CD1c-positive myeloid dendritic cell (primary cell): ENCODE data around the gene RHOV.

Experiments used
- DNase-seq: peaks from one replicate; pipeline ENCODE4 v3.0.0-alpha.2; 2016; ENCODE audit errors: extremely low spot score

Gene RHOV, protein sequence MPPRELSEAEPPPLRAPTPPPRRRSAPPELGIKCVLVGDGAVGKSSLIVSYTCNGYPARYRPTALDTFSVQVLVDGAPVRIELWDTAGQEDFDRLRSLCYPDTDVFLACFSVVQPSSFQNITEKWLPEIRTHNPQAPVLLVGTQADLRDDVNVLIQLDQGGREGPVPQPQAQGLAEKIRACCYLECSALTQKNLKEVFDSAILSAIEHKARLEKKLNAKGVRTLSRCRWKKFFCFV

DNA sequence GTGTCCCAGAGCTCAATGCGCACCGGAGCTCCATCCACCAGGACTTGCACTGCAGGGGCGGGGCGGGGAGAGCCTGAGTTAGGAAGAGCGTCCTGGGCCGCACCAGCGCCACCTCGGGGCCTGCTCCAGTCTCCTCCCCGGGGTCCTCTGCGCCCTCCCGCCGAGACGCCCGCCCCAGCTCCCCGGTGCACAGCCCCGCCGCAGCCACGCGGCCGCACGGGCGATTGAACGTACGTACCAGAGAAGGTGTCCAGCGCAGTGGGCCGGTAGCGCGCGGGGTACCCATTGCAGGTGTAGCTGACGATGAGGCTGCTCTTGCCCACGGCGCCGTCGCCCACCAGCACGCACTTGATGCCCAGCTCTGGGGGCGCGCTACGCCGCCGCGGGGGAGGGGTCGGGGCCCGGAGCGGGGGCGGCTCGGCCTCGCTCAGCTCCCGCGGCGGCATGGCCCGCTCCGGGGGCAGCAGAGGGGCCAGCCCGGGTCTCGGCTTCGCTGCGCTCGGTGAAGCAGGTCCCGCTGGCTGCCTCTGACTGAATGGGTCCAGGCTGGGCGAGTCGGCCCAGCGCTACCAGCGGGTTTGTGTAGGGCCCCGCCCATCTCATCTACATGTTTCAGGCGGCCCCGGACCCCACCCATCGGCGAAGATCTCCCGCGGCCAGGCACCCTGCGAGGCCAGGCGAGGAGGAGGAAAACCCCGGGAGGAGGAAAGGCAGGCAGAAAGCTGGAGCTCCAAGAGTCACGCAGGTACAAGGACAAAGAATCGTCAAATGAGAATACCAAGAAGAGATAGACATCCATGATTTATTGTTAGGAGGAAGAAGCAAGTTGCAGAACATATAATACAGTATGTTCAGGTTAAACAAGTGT, at the start of gene RHOV:
Gene RHOV (minus strand): TSS at position 541 of the 868 bp plus-strand sequence. CDS start 95 bp downstream, at position 446.
- peak; percentile 51 for DNase-seq

DNA sequence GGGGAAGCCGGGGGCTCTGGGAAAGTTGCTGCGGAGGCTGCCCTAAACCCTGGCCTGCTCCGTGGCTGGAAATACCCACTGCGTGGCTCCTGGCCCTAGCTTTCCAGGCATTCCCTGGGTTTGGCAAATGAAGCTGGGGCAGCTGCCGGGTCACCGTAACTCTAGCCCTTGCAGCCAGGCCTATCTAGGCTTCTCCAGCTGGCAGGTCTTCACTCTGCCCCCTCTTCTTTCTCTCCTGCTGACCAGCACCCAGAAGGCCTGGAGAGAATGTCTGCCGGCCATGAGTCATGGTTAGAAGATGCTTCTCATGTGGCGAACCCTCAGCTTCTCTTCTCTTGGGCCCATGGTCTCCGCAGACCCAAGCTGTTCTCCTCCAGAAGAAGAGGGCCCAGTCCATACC, 49.5 kb upstream of the RHOV start:
- DNase-seq: no peak

DNA sequence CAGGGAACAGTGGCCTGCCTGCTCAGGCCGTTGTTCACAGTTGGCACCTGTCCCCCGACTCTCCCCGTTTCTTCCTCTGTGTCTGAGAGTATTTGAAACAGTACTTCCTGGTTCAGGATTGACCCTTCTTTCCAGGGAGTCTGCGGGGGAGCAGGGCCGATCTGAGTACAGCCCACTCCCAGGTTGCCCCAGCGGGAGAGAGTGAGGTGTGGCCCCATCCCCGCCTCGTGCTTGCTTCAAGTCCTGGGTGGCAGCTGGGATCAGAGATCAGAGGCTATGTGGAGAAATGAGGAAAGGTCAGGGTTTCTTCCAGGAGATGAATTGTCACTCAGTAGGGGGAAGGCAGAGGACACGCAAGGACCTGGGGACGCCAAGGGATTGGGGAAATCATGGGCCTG, 48.6 kb upstream of the RHOV start:
- DNase-seq: no peak

DNA sequence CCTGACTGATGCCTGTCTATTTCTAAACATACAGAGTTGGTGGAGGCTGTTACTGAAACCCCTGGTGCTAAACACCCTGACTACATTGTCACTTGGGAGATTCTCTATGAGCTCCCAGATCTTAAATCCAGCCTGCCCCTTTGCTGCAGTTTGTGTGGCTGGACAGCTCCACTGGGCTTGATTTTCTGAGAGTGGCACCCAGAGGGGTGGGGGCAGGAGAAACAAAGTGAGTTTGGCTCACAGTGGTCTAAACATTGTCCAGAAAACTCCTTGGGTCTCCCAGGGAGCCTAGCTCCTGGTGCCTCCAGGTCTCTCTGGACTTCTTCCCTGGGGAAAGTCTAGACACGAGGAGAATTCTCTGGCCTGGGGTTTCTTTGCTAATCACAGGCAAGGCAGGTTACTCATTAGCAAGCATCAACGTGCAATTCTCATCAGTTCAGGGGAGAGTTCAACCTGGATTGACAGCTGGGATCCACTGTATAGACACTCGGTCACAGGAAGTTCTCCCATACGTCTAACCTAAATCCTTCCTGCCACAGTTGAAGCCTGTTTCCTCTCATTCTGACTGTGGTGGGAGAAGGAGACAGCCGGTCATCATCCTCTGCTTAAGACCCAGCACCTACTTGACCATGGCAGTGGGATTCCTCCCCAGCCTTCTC, 48.0 kb upstream of the RHOV start:
- no peak for DNase-seq

DNA sequence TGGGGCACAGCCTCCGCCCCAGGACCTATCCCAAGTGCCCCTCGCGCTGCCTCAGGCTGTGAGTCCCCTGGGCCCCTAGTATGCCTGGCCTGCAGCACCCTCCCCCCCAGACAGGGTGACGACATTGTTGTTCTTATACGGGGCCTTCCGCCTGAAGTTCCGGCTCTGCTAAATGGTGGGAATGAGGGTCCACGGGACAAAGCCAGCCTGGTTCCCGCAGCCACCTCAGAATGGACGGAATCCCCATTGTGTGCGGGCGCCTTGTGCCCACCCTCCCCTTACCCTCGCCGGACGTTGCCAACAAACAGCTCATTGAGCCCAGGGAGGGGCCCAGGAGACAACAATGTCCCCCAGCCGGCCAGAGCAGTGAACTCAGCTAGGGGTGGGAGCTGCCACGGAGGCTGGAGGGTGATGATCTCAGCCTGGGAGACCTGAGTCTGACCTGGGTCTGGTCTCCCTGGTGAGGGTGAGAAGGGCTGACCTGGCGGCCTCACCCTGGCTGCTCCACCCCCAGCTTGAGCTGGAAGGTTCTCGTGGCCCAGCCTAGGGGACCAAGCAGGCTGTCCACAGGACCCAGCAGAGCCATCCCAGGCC, 44.9 kb upstream of the RHOV start:
- no peak for DNase-seq

DNA sequence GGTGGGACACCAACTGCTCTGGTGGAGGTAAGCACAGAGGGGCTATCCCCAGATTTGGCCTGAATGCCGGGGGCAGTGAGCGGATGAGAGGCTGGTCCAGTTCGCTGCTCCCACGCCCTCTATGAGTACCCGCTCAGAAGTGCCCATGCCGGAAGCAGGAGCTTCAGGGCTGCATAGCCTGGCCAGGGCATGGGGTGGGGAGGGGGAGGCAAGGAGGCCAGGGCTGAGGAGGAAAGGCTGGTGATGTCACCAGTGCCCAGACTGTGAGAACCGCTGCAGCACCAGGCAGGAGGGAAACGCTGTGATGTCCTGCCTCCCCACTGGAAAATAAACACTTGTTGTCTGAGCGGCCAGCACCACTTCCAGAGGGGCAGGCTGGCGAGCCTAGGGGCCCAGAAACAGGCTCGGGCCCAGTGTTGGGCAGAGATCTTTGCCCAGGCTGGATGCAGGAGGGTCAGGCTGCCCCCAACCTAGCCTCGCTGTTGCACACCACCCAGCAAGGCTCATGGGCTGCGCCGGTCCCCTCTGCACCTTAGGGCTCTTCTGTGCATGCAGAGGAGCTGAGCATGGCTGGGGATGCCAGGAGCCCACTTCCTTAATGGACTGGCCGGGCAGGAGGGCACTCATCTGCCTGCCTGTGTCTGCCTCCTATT, 44.2 kb upstream of the RHOV start:
- DNase-seq: no peak

DNA sequence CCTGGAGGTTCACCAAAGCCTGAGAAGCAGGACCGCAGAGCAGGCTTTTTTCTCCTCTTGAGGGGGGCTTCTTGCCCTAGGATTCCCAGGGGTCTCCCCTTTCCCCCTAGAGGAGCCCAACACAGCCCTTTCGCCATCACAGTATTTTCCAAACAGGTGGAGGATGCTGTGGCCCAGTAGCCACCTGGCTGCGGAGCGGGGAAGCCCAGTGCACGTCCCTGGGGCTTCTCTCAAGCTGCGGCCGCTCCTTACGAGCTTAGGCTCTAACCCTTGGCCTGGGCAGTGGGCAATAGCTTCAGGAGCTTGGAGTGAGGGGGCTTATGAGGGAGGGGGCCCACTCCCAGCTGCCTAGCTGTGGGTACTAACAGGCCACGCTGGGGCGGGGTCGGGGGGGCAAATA, 43.6 kb upstream of the RHOV start:
- DNase-seq: no peak

DNA sequence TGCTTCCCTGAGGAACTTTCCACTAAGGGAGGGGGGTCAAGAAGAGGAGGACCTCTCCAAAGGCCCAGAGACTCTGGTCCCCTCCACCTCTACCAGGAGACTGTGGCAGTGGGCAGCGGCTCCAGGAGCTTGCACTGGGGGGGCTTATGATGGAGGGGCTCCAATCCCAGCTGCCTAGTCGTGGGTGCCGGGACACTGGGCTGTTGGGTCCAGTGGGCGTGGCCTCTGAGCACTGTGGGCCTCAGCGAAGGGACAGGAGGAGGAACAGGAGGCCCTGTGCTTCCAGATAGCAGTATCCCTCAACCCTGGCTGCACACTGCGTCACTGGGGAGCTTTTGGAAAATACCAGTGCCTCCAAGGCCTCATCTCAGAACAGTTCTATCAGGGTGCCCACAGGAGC, 41.6 kb upstream of the RHOV start:
- DNase-seq: no peak

DNA sequence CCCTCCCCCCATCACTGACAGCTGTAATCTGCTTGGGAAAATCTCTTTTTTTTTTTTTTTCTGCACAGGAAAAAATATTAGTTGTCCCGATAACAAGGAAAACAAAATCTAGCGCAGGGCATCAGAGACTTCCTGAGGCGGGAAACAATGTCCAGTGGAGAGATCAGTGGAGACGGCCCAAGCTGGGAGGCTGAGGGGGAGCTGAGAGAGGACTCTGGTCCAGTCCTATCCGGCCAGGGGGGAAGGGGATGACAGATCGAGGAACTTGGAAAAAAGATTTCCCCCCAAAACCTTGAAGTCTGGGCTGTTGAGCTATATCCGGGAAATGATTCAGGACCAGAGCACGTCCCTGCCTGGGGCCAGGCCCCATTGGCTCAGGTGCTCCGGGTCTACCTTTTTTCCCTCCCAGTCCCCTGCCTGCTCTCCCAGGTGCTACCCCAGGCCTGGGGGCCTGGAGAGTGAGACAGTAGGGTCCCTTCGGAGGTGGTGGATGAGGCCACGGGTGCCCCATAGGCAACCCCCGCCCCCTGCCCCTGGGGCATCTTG, 41.2 kb upstream of the RHOV start:
- DNase-seq: no peak

DNA sequence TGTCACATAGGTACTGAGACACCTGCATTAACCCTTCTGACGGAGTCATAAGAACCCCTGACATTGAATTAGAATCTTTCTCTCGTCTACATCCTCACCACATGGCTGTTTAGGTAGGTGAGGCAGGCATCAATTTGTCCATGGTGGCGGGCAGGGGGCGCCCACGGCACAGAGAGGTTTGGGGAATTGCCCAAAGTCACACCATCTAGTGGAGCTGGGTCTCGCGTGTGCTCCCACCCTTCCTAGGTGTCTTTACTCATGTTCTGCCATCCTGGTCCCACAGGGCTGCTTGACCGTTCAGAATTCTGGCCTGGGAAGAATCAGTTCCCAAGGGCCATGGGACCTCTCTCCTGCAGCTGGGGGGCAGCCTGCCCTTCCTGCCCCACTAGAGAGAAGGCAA, 40.5 kb upstream of the RHOV start:
- no peak for DNase-seq

DNA sequence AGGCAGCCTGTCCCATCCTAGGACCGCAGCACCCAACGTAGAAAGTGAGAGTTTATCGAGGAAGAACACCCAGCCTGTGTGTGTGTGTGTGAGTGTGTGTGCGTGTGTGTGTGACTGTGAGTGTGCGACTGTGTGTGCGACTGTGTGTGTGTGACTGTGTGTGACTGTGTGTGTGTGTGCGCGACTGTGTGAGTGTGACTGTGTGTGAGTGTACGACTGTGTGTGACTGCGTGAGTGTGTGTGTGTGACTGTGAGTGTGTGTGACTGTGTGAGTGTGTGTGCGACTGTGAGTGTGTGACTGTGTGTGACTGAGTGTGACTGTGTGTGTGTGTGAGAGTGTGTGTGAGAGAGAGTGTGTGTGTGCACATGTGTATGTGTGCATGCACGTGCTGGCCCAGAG, 40.0 kb upstream of the RHOV start:
- DNase-seq: no peak

DNA sequence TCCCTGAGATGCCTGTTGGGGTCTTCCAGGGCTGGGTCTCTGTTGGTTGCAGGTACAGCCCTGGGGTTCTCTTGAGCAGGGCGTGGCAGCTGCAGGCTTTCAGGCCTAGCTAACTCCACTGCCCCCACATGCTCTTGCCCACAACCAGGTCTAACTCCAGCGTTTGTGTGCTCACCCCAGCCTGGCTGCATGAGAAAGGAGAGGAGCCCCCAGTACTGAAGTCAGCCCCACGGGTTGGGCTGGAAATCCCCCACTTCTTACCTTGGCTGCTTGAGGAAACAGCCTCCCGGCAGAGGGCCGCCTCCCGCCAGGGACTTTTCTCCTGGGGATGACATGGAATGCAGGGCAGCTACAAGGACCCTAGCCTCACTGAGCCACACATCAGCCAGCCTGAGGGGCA, 38.4 kb upstream of the RHOV start:
- DNase-seq: no peak

DNA sequence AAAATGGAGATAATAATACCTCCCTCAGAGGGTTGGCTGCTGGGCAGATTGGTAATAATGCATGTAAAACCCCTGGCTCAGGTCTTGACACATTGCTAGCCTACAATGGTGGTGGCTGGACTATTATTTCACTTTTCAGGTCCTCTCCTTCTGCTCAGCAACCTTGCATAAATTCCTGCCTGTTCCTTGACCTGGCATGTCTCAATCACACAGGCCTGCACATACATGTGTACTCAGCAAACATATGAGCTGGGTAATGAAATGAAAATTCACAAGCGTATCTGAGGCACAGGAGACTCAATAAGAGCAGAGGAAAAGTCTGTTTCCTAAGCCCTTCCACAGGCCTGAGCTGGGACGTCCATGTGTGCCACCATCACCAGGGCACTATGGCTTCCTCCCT, 37.7 kb upstream of the RHOV start:
- no peak for DNase-seq

DNA sequence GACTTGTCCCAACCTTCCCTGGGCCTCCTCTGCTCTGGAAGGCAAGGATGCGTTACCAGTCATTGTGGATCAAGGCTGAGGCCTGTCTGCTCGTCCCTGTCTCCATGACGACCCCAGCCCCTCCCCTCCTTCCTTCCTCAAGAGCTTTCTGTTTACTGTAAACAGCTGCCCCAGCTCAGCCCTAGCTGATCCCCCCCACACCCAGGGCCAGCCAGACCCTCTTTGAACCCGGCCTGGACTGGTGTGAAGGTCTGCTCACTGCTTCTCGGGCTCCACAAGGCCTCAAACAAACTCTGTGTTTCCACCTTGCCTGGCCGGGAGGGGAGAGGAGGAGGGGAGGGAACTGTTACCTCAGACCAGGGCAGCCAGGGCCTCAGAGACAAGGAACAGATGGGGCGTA, 37.1 kb upstream of the RHOV start:
- DNase-seq: no peak

DNA sequence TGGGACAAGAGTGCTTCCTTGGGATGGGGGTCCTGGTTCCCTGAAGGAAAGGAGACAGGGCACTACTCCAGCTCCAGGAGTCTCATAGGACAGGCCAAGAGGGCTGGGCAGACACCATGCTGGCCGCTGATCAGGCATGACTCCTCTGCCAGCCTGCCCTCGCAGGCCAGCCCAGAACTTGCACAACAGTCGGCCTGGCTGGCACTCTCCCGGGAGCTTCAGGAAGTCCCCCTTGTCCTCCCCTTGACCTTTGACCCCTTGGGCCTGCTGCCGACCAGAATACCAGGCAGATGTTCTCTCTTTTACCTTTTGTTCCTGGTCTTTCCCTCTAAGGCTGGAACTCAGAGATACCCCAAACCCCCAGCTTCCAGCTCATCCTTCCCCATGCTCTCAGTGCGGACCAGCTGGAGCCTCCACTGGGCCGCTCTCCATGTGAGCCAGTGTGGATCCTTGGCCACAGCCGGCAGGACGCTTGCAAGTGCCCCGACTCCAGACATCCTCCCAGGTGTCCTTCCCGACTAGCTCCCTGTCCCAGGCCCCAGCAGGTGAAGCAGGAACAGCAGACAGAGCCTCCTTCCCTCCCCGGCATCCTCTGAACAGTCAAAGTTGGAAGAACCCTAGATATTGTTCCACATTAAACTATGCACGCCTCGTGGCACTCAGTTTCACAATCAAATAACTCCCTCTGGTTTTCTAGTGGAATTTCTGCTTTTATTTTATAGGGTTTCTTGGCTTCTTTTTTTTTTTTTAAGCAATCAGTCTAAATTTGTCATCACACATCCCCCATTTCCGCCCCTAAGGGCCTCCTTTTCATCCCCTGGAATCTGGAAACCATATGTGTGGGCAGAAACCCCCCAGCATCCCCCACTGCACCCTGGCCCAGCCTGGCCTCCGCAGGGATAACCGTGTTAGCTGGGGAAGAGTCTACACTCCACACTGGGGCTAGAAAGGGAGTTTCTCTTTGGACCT, 35.9 kb upstream of the RHOV start:
- peak; percentile 39 for DNase-seq

DNA sequence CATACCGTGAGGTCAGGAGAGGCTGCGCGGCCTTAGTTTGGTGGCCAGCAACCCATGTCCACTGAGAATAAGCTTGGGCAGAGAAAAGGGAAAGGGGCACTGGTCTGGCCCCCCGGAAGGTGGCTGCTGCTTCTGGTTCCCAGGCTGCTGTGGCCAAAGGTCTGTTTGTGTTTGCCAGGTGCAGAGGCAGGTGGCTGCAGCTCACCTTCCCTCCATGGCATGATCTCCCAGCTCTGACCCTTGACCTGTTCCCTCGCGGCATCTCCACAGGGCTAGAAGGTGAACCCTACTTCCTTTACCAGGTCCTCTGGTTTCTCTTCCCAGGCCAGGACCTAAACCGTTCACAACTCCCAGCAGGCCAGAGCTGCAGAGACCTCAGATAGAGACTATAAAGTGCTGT, 34.1 kb upstream of the RHOV start:
- DNase-seq: no peak

DNA sequence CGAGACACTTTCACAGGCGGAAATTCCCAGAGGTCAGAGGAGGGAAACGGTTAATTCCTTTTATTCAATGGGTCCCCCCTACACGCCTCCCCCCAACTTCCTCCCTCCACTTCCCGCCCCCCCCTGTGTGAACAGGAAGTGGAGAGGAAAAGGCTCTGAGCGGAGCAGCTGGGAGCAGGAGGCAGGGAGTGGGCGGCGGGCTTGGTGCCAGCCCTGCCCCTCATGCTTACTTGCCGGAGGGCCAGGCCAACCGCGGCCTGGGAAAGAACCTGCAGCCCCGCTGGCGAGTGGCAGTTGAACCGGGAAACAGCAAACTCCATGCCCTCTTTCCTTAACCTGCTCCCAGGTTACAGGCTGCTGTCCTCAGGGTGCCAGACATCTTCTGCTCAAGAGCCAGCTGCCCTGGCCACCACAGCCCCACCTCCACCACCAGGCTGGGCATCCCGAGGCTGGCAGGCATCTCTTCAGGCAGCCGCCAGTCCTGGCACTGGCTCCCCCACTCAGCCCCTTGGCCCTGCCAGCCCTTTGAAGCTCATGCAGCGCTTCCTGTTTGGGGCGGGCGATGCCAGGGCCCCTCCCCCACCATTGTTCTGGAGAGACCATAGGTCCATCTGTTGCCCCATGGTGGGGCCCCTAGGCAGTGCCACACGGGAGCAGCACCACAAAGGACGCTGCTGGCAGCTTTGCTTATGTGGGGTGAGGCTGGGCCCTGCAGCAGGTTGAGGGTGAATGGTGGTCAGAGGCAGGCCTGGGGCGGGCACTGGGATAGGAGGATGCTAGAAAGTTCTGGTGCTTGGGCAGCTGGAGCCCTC, 33.2 kb upstream of the RHOV start:
- DNase-seq: peak; percentile 60

DNA sequence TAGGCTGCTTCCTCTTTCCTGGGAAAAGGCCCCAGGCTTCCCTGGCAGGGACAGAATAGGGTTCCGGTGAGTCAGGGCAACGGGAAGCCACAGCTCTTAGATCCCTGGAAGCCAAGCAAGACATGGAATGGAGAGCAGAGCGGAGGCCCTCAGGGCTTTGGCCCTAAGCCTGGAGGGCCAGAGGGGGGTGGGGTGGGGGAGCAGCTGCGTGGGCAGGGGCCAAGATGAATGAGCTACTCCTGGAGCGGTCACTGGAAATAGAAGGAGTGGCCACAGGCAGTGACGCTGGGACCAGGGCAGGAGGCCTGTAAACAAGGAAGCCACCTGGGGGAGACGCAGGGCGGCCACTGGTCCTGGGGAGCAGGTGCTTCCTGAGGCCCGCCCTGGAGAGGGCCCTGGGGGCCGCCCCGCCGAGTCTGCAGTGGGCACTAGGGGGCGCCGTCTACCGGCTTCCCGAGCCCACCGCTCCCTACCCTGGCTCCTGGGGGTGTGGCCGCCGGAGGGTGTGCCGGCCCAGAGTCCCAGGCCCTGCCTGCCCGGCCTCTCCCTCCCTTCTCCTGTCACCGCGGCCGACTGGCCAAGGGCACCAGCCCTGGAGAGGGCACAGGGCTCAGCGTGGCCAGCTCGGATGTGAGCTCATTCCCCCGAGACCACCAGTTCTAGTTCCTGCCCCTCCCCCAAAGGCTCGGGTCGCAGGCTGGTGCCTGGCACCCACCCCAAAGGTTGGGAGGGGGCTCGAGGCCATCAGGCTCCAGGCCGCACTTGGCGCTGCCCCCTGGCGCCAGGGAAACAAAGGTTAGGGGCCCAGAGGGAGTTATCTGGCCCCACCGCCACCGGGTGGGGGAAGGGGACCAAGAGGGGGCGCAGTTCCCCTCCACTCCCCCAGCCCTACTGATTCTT, 32.3 kb upstream of the RHOV start:
- DNase-seq: peak; percentile 64
